HUDEP-2 (cell line): ENCODE data around the gene HPS5.
A peak's percentile ranks its signal among the peaks of the same experiment; 100 is the strongest.
"Not testable (repeated sequence)": the region's sequence is repeated elsewhere in the genome, so short reads cannot be mapped to it uniquely, and the experiment has no call there.

Experiments
- DNase-seq, 76 experiments: peaks; one replicate each; lab custom pipeline; 2025; ENCODE audit not compliant: unreplicated experiment in 76 of 76; lab: John Stamatoyannopoulos, UW

The HPS5 gene

GRCh38 chr11:18321969-18322711, at the start of gene HPS5, which contains the start of gene GTF2H1:
TSS of gene HPS5 (minus strand) at chr11:18322140. CDS start at chr11:18317858, 4,282 bp downstream.
TSS of gene GTF2H1 (plus strand) at chr11:18322567. CDS start at chr11:18333075, 10,508 bp downstream.
- peak; percentile 62 to 98 (median 91) for DNase-seq

GRCh38 chr11:18371279-18371678, 49.3 kb upstream of the HPS5 start:
- no peak for DNase-seq

DNA sequence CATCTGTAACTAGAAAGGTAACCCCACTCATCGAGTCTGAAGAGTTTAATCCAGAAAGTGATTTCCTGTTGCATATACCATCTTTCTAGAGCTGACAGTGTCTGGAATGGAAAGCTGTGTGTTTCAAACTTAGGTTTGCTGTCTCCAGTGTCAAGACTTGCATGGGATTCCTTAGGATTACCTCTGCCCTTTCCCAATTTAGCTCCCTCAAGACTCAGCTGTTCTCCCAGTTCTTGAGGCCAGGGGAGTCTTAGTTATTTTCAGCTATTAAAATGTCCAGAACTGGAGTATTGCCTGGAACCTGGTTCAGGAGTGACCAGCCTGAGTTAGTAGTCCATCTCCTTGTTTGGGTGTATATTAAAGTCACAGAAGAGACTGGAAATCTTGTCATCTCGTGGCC, 47.5 kb upstream of the HPS5 start:
- no peak for DNase-seq

GRCh38 chr11:18368221-18368620, 46.3 kb upstream of the HPS5 start:
- DNase-seq = no peak

- DNase-seq = no peak
Measured at GRCh38 chr11:18367431-18367830, 45.5 kb upstream of the HPS5 start.

DNA sequence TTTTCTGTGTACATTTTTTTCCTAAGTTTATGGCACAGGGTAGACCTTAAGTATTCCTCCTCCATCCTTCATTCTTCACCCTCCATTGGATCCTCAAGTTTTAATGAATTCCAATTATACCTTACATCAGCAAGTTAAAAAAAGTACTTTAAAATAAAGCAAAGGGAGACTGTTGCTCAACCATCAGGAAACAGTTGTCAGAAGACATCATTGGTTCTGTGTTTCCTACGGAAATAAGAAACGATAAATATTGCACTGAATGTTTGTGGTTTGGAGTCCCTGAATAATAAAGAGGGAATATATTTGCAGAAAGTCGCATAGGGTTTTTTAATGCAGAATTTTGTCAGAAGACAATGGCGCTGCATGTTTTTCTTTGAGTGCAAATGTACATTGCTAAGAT, 44.3 kb upstream of the HPS5 start:
- DNase-seq = no peak

GRCh38 chr11:18365741-18366140, 43.8 kb upstream of the HPS5 start:
- peak in 2 of 76 experiments; percentile 2 to 12 for DNase-seq

DNA sequence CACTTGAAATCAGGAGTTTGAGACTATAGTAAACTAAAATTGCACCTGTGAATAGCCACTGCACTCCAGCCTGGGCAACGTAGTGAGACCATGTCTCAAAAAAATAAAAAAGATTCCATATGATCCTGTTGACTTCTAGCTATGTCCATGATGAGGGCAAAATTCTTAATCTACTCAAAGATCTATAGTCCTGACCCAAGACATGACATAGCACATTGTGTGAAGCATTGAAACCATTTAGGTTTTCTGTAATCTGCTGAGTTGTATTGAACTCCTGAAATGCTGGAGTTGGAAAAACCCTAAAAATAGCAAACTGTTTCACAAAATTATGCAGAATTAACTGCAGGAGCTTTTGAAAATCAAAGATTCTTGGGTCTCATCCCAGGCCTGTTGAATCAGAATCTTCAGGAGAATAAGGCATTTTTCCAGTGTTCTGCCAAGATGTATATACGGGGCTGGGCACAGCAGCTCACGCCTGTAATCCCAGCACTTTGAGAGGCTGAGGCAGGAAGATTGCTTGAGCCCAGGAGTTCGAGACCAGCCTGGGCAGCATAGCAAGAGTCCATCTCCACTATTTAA, 42.6 kb upstream of the HPS5 start:
- DNase-seq = no peak

DNA sequence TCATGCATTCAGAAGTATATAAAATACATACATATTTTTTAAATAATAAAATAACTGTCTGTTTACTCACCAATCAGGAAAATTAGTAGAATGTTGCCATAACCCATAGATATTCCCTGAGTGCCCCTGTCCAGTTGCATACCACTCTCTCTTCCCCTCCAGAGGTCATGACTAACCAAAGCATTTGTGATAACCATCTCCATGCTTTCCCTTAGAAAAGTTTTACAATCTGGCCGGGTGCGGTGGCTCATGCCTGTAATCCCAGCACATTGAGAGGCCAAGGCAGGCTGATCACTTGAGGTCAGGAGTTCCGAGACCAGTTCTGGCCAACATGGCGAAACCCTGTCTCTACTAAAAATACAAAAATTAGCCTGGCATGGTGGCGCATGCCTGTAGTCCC, 39.2 kb upstream of the HPS5 start:
- no peak for DNase-seq

DNA sequence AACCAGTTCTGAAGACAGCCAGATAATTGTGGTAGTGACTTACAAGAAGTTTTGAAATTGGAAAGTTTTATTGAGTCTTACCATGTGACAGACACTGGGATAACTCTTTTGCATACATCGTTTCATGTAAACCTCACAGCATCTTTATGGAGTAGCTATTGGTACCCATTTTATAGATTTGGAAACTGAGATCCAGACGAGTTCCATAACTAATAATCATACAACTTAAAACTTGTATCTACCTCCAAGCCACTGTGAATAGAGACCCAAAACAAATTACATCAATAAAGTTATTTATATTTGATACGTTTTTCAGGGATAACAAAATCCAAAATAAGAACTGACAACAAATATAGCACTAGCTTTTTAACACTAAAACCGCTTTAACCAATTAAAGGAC, 36.7 kb upstream of the HPS5 start:
- no peak for DNase-seq

DNA sequence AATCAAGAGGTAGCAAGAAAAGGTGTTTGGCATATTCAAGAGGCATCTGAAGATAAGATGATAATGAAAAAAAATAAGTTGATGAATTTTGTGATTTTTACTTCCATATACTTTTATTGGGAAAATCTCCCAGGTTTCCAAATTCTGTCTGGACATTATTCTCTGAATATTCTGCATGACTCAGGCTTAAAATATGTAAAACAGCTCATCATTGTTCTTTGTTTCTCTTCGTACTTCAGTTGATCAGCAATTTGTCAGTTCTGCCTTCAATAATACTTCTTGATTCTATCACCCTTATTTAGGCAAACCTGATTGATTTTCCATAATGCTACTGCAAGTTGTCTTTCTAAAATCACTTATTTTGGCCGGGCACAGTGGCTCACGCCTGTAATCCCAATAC, 30.6 kb upstream of the HPS5 start:
- DNase-seq = no peak

GRCh38 chr11:18347471-18348125, 25.7 kb upstream of the HPS5 start:
- DNase-seq = no peak

- DNase-seq = no peak
Measured at GRCh38 chr11:18332891-18333290, 11.0 kb upstream of the HPS5 start.

DNA sequence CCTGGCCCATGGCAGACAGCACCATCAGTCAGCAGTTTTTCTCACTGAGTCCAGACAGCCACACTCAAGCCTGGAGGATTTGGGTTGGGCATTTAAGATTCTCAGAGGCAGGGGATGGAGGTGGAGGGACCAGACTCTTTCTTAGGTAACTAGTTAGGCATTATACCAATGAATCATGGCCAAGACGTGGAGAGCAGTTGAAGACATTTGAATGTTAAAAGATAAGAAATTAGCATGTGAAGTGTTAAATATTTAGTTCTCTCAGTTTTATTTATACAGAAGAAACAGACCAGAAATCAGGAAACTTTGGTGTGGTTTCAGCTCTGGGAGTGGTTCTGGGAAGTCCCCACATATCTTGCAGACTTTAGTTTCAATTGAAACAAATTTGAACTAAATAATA, 10.4 kb upstream of the HPS5 start:
- DNase-seq = no peak

GRCh38 chr11:18330921-18331320, 9.0 kb upstream of the HPS5 start:
- no peak for DNase-seq

DNA sequence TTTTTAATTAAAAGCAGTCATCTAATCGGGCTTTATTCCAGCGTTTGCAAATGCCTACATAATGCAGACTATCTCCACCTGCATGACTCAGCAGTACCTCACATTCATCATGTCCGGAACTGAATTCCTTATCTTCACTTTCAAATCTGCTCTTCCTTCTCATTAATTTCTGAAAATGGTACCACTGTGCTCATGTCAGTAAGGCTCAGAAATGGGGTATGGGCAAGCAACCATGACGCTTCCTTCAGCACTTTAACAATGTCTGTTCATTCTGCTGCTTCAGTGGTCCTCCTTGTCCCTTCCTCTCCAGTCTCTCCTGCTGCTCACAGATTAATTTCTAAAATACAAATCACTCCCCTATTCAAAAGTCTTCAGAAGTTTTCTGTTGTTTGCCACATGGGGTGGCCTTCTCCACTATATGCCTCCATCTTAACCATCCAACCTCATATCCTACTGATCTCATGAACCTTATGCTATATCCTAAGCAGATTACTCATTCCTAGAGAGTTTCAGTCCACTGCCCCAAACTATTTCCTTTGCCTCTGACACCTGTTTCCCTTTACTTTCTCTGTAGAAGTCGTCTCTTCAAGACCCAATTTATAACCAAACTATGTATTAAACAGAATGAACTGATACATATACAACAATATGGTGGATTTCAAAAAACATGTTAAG, 7.4 kb upstream of the HPS5 start:
- DNase-seq = peak in 16 of 76 experiments; percentile 1 to 34 (median 15)

- DNase-seq = peak in 34 of 76 experiments; percentile 2 to 67 (median 22)
Measured at GRCh38 chr11:18324381-18324780, 2.4 kb upstream of the HPS5 start.

DNA sequence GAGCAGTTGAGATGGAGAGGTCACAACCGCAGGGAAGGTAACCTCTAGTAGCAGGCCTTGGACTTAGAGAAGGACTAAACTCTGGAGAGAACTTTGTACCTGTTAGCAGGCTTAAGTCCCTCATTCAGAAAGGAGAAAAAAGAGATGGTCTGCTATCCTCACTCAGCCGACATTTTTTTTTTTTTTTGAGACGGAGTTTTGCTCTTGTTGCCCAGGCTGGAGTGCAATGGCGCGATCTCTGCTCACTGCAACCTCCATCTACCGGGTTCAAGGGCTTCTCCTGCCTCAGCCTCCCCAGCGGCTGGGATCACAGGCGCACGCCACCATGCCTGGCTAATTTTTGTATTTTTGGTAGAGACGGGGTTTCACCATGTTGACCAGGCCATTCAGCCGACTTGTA, 1.9 kb upstream of the HPS5 start:
- DNase-seq = not testable (repeated sequence)

- peak in 1 of 76 experiments; percentile 15 for DNase-seq
Measured at GRCh38 chr11:18322818-18323570, 1.1 kb upstream of the HPS5 start.

GRCh38 chr11:18321578-18321968, 367 bp downstream of the HPS5 start:
- DNase-seq = peak in 1 of 76 experiments; percentile 44
